Natural killer cell (primary cell): ENCODE data around the gene KRT15. TPM values are rescaled to one million over a fixed set of nuclear protein-coding genes. Genes with fewer than 3 reads are reported as not detected.

Experiments
- ATAC-seq, 3 donors: fragments of 150-1000 bp in 2 of 3; fragments of 200-7000 bp in 1 of 3; cut with Tn5 transposase; 1 replicate in 1 of 3; 2 replicates in 2 of 3; pipeline ENCODE4 v1.10.0; 2021; ENCODE audit warnings: mild to moderate bottlenecking in 2 of 3, moderate library complexity in 2 of 3
- DNase-seq, 2 donors: peaks; one replicate each; pipeline versions ENCODE4 v3.0.0 to v3.0.0-alpha.2; 2013 to 2021; ENCODE audit warnings: mixed read lengths in 1 of 2
- H3K27ac ChIP-seq: one replicate; pipeline ENCODE4 v1.5.1; 2013; ENCODE audit warnings: mild to moderate bottlenecking, low read length
- H3K27me3 ChIP-seq: one replicate; pipeline ENCODE4 v1.6.1; 2013; ENCODE audit warnings: low read length; ENCODE audit not compliant: control insufficient read depth, insufficient read depth
- H3K36me3 ChIP-seq: one replicate; pipeline ENCODE4 v1.6.1; 2013; ENCODE audit warnings: low read length; ENCODE audit not compliant: control insufficient read depth, insufficient read depth
- H3K4me1 ChIP-seq: one replicate; pipeline ENCODE4 v1.6.1; 2013; ENCODE audit warnings: low read length; ENCODE audit not compliant: control insufficient read depth, insufficient read depth
- H3K4me3 ChIP-seq: one replicate; pipeline ENCODE4 v1.5.1; 2013; ENCODE audit warnings: low read length
- H3K9me3 ChIP-seq: one replicate; pipeline ENCODE4 v1.6.1; 2013; ENCODE audit warnings: low read length; ENCODE audit not compliant: control insufficient read depth, insufficient read depth
- H3K27ac Mint-ChIP-seq, 2 donors: one replicate each; pipeline ENCODE4 v1.8.0; 2022; ENCODE audit warnings: mild to moderate bottlenecking in 2 of 2, mixed read lengths in 2 of 2, moderate library complexity in 1 of 2
- H3K27me3 Mint-ChIP-seq, 2 donors: one replicate each; pipeline ENCODE4 v1.8.0; 2022; ENCODE audit warnings: low read depth in 2 of 2, mixed read lengths in 2 of 2
- H3K36me3 Mint-ChIP-seq: one replicate; pipeline ENCODE4 v1.8.0; 2022; ENCODE audit warnings: mixed read lengths
- H3K4me1 Mint-ChIP-seq, 2 donors: one replicate each; pipeline ENCODE4 v1.8.0; 2022; ENCODE audit warnings: mixed read lengths in 2 of 2
- H3K4me3 Mint-ChIP-seq: one replicate; pipeline ENCODE4 v1.8.0; 2022; ENCODE audit warnings: mild to moderate bottlenecking, moderate library complexity, mixed read lengths
- H3K9me3 Mint-ChIP-seq, 2 donors: one replicate each; pipeline ENCODE4 v1.8.0; 2022; ENCODE audit warnings: mixed read lengths in 2 of 2
- CTCF ChIP-seq: fragments of 200-600 bp; IDR thresholded peaks from one replicate; pipeline ENCODE4 v1.8.0; 2022; ENCODE audit warnings: antibody characterized with exemption
- WGBS: methylation state at CpG from one replicate; pipeline ENCODE4 v1.1.7; 2013; ENCODE audit warnings: missing lambda C conversion rate; ENCODE audit not compliant: insufficient coverage; 5-methylcytosine and 5-hydroxymethylcytosine counted together
- intact Hi-C: fragments of 100-400 bp; cut with micrococcal nuclease; formaldehyde crosslinking; loops from one replicate; pipeline ENCODE4 v1.14.2; 2022
- total RNA-seq, 4 donors: library from RNA; stranded (reverse); fragments of 120-200 nt in 1 of 4; gene quantifications; one replicate each; pipeline versions ENCODE4 v1.2.3 to v1.2.4, GENCODE V29; 2013 to 2022

KRT15 gene
- total RNA-seq, 3 donors from 2014 or later (not counting 1 experiment from before 2014, with no cell fraction given) = not detected

- Histone ChIP-seq H3K27ac (no peak overlapping the region), H3K4me3 (no peak overlapping the region), H3K9me3 (no peaks in the 10 kb centered on the region), H3K4me1 (peaks cover 13% of the 10 kb centered on the region), H3K27me3 (peaks cover 15% of the 10 kb centered on the region), H3K36me3 (no peaks in the 10 kb centered on the region)
- peaks cover 0 to under 1% of the 10 kb centered on the region in 2 donors for H3K4me1 Mint-ChIP-seq
- H3K4me3 Mint-ChIP-seq = no peak overlapping the region
- H3K27ac Mint-ChIP-seq = no peak overlapping the region
- H3K36me3 Mint-ChIP-seq = no peaks in the 10 kb centered on the region
- intact Hi-C loops = no loop called here
- 66% methylated on average over 2 of the region's 4 CpGs for WGBS
- no peak for DNase-seq
- H3K9me3 Mint-ChIP-seq = no peaks in the 10 kb centered on the region
- peaks cover 8 to 18% of the 10 kb centered on the region in 2 donors for H3K27me3 Mint-ChIP-seq
- no peak for ATAC-seq
- no peak for TF ChIP-seq CTCF
Observed at GRCh38 chr17:41523225-41523593, 4.5 kb upstream of the KRT15 start.

- Mint-ChIP-seq H3K4me3 (no peak overlapping the region), H3K27me3 (peaks cover 6 to 16% of the 10 kb centered on the region in 2 donors), H3K27ac (no peak overlapping the region), H3K4me1 (no peaks in the 10 kb centered on the region), H3K36me3 (no peaks in the 10 kb centered on the region), H3K9me3 (no peaks in the 10 kb centered on the region)
- no peak for TF ChIP-seq CTCF
- Histone ChIP-seq H3K9me3 (no peaks in the 10 kb centered on the region), H3K4me1 (peaks cover 7% of the 10 kb centered on the region), H3K27me3 (peaks cover 9% of the 10 kb centered on the region), H3K4me3 (no peak overlapping the region), H3K36me3 (no peaks in the 10 kb centered on the region), H3K27ac (no peak overlapping the region)
- DNase-seq (no peak), ATAC-seq (no peak)
- 87% methylated on average over 11 of the region's 12 CpGs for WGBS
- intact Hi-C loops = no loop called here
Observed at GRCh38 chr17:41522301-41523224, 3.9 kb upstream of the KRT15 start.

GRCh38 chr17:41521574-41522261 lies 3.0 kb upstream of the KRT15 start:
- Mint-ChIP-seq H3K27ac (no peak overlapping the region), H3K27me3 (peaks cover under 1 to 8% of the 10 kb centered on the region in 2 donors), H3K36me3 (no peaks in the 10 kb centered on the region), H3K4me1 (no peaks in the 10 kb centered on the region), H3K9me3 (no peaks in the 10 kb centered on the region), H3K4me3 (no peak overlapping the region)
- ATAC-seq (no peak), DNase-seq (no peak)
- H3K27me3 ChIP-seq = peaks cover under 1% of the 10 kb centered on the region
- WGBS = 77% methylated on average over 6 of the region's 6 CpGs
- H3K36me3 ChIP-seq = no peaks in the 10 kb centered on the region
- H3K9me3 ChIP-seq = no peaks in the 10 kb centered on the region
- no peak overlapping the region for H3K4me3 ChIP-seq
- no peak overlapping the region for H3K27ac ChIP-seq
- no peaks in the 10 kb centered on the region for H3K4me1 ChIP-seq
- intact Hi-C loops = no loop called here
- no peak for TF ChIP-seq CTCF
